Pons (tissue), 1 donor: ENCODE measurements around the gene PNKP.
A peak's percentile ranks its signal among the peaks of the same experiment; 100 is the strongest.

Experiments
- DNase-seq: peaks from one replicate; pipeline ENCODE4 v3.0.0-alpha.2; 2016; ENCODE audit warnings: low spot score

PNKP gene

DNA sequence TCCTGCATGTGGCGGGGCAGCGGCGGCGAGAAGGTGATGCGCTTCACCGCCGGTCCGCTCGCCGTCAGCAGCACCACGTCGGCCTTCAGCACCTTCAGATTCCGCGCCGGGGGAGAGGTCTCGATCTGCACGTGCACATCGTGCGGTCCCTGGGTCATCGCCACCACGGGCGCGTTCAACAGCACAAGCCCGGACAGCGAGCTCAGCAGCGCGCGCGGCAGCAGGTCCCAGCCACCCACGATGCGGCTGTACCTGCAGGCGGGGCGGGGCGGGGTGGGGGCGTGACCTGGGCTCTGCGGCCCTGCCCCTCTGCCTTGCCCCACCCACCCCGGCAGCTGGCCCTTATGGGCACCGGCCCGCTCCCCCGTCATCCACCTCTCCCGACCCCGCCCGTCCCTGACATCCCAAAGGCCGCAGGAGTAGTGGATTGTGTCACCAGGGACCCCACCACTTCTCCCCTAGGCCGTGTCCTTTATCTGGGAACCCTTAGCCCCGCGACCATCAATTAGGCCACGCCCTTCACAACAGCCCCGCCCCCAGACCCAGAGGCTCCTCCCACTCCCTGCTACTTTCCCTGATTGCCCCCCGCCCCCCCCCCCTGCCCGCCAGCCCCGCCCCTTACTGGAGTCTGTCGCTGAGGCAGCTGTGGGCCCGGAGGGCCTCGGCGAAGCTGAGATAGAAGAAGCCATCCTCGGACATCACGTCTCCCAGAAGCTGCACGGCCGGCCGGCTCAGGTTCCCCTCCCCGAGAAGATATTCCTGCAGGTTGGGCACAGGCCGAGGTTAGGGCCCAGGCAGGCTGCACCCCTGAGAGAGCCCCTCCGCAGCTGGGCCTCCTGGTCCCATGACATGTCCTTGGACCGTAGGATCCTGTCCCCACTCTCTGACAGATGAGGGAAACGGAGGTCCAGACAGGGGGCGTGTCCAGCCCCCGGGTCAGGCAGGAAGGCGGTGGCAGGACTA is 23.3 kb upstream of the PNKP start:
- DNase-seq: no peak

DNA sequence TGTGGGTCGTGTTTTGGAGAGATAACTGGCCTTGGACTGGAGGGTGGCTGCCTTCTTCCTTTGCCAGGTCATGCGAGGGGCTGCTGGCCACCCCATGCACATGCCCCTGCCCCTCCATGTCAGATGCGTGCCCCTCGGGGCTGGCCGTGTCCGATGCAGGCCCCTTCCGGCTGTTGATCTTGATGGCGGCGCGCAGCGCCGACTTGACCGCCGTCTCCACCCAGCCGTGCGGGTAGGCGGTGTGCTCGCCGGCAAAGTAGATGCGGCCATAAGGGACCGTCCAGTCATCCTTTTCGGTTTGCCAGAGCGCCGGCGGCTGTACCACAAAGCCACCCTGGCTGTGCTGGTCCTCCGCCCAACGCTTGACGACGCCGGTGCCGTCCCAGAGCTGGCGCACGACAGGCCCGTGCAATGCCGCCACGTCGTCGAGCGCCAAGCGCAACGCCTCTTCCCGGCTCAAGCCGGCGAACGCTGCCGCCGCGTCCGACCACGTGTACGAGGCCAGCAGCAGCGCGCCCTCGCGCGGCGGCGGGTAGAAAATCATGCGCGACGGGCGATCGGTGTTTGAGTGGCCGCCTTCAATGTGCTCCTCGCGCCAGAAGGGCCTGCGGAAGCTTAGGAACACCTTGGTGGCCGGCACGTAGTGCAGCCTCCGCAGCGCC is 22.4 kb upstream of the PNKP start:
- peak; percentile 35 for DNase-seq

GRCh38 chr19:49889038-49889686 is 21.8 kb upstream of the PNKP start:
- no peak for DNase-seq

GRCh38 chr19:49888510-49888824 is 21.1 kb upstream of the PNKP start:
- no peak for DNase-seq

GRCh38 chr19:49887665-49888509 is 20.5 kb upstream of the PNKP start:
- DNase-seq: no peak

- DNase-seq: no peak
Observed at GRCh38 chr19:49887037-49887664, 19.8 kb upstream of the PNKP start.

DNA sequence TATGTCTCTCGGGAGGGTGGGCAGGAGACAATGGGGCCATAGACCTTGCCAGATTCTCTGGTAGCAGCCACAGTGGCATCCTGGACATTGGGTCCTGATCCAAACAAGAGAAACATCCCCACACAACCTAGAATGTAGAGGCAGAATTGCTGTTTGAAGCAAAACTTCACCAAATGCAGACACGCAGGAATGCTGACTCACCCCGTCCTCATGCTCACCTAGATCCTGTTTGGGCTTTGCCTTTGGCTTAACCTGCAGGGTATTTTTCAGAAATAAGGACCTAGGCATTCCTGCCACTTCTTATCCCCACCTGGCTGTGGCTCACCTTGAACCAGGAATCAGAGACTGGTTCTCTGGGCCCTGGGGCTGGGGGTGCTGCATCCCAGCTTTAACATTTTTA is 17.4 kb upstream of the PNKP start:
- DNase-seq: no peak

GRCh38 chr19:49884109-49884508 is 16.7 kb upstream of the PNKP start:
- no peak for DNase-seq

DNA sequence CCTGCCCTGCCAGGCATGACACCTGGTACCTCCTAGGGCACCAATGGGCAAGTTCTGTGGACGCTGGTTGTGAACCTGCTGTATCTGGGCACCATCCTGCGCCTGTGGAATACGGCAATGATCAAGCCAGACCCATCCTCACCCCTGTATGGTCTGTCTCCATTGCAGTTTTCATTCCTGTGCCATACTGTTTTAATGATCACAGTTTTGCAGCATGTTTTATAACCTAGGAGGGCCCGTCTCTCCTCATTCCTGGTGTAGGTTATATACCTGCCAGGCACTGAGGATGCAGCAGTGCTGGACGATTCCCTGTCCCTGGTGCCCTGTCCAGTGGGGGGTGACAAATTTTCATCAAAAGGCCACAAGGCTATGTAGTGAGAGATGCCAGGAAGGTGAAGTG is 15.7 kb upstream of the PNKP start:
- DNase-seq: no peak

GRCh38 chr19:49882643-49883042 is 15.3 kb upstream of the PNKP start:
- no peak for DNase-seq

- no peak for DNase-seq
Observed at GRCh38 chr19:49881672-49882394, 14.5 kb upstream of the PNKP start.

- DNase-seq: no peak
Observed at GRCh38 chr19:49881186-49881585, 13.8 kb upstream of the PNKP start.

DNA sequence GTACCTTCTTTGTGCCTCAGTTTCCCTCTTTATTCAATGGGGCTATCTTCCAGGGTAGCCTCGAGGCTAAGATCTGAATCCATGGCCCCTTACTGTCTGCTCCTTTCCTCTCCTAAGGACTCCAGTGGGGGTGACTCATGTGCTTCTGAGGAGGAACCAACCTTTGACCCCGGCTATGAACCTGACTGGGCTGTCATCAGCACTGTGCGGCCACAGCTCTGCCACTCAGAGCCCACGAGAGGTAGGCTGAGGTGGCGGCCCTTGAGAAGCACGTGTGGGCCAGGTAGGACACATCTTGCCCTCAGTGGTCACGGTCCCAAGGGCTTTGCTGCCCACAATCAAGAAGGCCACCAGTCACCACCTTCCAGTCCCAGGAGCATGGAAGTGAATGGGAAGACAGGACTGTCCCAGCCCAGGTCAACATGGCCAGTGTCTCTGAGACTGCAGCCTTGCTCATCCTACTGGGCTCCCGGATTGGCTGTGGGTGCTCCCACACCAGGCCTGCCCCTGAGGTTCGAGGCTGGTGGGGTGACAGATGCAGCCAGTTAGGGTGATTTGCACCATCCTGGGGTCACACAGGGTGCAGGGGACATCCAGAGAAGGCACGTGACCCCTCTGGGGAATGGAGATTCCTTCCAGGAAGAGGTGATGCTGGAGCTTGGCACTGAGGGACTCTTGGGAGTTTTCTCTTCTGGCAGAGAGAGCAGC is 12.9 kb upstream of the PNKP start:
- no peak for DNase-seq

DNA sequence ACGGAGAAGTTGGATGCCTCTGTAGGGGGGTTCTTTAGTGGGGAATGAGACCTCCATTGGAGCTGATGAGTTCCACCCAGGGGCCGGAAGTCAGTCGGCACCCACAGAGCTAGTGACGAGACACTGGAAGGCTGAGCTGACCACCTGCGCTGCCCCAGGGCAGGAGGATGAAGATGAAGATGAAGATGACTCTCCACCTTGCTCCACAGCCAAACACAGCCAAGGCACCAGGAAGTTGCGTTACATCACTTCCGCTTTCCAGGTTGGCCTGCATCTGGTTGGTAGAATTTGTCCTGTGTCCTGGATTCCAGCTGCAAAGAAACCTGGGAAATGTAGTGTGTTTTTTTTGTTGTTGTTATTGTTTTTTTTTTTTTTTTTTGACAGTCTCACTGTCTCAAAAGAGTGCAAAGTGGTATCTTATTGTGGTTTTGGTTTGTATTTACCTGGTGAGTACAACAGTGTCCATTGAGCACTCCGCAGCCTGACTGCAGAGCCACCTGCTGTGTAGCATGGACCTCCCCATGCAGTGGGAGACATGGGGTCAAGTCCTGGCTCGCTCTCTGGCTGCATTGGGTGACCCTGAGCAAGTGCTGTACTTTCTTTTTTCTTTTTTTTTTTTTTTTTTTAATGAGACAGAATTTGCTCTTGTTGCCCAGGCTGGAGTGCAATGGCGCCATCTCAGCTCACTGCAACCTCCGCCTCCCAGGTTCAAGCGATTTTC is 12.0 kb upstream of the PNKP start:
- DNase-seq: no peak

DNA sequence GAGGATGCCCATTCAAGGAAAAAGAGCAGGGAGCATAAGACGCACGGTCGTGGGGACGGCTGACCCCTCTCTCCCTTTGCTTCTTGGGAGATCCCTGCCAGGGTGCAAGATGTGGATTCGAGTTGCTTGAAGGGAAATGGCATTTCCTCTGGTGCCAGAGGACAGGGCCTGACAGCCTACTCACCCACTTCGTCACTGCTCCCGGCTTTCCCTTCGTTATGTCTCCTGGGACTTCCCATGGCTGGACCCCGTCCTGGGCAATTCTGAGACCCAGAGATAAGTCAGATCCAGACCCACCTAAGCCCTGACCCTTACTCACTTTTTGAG is 11.3 kb upstream of the PNKP start:
- DNase-seq: no peak

- DNase-seq: peak; percentile 96
Observed at GRCh38 chr19:49877879-49878743, 10.7 kb upstream of the PNKP start.

DNA sequence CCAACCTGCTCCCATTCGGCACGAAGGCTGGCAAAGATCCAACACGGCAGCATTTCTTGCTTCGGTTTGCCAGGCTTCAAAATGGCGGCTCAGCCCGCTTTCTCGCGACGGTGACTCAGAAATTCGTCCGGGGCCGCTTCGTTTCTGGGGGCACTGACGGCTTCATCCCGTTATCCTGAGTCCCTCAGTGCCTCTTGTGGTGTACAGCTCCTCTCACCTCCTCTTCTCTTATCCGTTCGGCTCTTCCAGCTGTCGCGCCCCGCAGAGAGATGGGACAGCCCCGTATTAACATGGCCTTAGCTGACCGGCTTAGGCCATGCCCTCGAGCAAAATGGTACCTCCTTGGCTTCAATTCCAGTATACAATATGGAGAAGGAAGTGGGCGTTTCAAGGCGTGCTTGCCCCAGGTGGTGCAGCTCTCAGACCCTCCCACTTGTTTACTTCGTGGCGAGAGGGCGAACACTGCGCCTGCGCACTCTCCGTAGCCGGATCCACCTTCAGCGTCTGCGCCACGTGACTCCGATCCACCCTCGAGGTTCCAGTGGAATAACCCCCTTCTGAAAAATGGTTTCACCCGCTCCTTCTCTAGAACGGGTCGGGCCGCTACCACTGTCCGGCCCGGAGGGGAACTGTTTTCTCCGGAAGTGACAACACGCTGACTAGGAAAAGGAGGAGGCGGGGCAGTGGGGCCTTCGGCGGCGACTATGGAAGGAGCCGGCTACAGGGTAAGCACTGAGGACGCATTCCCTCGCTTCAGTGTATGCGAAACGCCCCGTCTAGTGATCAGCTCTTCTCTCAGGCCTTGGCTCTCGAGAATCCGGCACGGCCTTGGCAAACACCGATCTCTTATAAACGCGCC is 9.9 kb upstream of the PNKP start, which contains the start of the genes AKT1S1 and TBC1D17:
TSS of gene AKT1S1 (minus strand) at position 336 of the 859 bp plus-strand sequence. CDS start 4,060 bp downstream, outside the sequence.
TSS of gene TBC1D17 (plus strand) at position 683 of the 859 bp plus-strand sequence. CDS start at position 705, 22 bp downstream.
- peak; percentile 100 for DNase-seq
